ENCODE results near the gene ACTN4. TPM values are rescaled to one million over a fixed set of nuclear protein-coding genes. Genes with fewer than 3 reads are reported as not detected.

ACTN4 gene
- total and polyA plus RNA-seq, 2 experiments from 2014 or later, result 68.9 to 427 TPM

DNA sequence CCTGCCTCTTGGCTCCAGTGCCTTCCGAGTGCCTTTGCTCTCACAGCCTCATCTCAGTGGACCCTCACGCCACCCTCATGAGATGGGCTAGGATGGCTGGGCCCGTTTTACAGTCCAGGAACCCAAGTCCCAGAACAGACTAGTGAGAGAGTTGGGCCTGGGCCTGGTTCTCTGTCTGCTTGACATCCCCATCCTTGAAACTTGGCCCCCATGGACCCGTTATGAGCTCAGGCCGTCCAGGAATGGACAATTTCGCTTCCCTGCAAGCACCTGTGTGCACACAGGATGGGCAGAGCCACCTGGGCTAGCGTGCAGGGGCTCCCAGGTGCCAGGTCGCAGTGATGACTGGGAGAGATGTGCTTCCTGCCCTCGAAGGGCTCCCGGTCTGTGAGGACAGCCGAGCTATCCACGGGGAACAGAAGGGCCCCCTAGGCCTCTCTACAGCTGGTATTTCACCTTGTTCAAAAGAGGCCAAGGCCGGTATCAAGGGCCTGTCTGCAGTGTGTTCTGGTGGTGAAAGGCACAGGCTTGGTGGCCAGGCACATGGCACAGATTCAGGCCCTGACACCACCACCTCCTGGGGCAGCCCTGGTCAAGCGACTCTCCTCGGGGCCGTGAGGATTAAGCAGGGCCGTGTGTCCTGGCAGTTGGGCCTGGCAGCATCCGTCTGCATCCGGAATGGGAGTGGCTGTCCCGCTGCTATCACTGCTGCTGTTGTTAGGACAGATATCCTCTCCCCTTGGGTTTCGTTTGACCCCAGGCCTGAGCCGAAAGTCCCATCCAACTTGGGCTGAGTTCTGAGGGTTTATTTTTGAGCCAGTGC lies 58.0 kb downstream of the ACTN4 start (continued):
- TF ChIP-seq, protein P1, sequence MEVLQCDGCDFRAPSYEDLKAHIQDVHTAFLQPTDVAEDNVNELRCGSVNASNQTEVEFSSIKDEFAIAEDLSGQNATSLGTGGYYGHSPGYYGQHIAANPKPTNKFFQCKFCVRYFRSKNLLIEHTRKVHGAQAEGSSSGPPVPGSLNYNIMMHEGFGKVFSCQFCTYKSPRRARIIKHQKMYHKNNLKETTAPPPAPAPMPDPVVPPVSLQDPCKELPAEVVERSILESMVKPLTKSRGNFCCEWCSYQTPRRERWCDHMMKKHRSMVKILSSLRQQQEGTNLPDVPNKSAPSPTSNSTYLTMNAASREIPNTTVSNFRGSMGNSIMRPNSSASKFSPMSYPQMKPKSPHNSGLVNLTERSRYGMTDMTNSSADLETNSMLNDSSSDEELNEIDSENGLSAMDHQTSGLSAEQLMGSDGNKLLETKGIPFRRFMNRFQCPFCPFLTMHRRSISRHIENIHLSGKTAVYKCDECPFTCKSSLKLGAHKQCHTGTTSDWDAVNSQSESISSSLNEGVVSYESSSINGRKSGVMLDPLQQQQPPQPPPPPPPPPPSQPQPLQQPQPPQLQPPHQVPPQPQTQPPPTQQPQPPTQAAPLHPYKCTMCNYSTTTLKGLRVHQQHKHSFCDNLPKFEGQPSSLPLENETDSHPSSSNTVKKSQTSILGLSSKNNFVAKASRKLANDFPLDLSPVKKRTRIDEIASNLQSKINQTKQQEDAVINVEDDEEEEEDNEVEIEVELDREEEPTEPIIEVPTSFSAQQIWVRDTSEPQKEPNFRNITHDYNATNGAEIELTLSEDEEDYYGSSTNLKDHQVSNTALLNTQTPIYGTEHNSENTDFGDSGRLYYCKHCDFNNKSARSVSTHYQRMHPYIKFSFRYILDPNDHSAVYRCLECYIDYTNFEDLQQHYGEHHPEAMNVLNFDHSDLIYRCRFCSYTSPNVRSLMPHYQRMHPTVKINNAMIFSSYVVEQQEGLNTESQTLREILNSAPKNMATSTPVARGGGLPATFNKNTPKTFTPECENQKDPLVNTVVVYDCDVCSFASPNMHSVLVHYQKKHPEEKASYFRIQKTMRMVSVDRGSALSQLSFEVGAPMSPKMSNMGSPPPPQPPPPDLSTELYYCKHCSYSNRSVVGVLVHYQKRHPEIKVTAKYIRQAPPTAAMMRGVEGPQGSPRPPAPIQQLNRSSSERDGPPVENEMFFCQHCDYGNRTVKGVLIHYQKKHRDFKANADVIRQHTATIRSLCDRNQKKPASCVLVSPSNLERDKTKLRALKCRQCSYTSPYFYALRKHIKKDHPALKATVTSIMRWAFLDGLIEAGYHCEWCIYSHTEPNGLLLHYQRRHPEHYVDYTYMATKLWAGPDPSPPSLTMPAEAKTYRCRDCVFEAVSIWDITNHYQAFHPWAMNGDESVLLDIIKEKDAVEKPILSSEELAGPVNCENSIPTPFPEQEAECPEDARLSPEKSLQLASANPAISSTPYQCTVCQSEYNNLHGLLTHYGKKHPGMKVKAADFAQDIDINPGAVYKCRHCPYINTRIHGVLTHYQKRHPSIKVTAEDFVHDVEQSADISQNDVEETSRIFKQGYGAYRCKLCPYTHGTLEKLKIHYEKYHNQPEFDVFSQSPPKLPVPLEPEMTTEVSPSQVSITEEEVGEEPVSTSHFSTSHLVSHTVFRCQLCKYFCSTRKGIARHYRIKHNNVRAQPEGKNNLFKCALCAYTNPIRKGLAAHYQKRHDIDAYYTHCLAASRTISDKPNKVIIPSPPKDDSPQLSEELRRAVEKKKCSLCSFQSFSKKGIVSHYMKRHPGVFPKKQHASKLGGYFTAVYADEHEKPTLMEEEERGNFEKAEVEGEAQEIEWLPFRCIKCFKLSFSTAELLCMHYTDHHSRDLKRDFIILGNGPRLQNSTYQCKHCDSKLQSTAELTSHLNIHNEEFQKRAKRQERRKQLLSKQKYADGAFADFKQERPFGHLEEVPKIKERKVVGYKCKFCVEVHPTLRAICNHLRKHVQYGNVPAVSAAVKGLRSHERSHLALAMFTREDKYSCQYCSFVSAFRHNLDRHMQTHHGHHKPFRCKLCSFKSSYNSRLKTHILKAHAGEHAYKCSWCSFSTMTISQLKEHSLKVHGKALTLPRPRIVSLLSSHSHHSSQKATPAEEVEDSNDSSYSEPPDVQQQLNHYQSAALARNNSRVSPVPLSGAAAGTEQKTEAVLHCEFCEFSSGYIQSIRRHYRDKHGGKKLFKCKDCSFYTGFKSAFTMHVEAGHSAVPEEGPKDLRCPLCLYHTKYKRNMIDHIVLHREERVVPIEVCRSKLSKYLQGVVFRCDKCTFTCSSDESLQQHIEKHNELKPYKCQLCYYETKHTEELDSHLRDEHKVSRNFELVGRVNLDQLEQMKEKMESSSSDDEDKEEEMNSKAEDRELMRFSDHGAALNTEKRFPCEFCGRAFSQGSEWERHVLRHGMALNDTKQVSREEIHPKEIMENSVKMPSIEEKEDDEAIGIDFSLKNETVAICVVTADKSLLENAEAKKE (CRISPR knock-in tag; IDR thresholded peaks at IDR 0.05), result no peak
- TF ChIP-seq POLR2AphosphoS5 (IDR thresholded peaks at IDR 0.05; ENCODE audit: low read depth), result no peak
- TF ChIP-seq, protein P2, sequence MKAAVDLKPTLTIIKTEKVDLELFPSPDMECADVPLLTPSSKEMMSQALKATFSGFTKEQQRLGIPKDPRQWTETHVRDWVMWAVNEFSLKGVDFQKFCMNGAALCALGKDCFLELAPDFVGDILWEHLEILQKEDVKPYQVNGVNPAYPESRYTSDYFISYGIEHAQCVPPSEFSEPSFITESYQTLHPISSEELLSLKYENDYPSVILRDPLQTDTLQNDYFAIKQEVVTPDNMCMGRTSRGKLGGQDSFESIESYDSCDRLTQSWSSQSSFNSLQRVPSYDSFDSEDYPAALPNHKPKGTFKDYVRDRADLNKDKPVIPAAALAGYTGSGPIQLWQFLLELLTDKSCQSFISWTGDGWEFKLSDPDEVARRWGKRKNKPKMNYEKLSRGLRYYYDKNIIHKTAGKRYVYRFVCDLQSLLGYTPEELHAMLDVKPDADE (IDR thresholded peaks at IDR 0.05), result no peak
- no peak for TF ChIP-seq NANOG (IDR thresholded peaks at IDR 0.05; ENCODE audit: borderline replicate concordance)
- no peak for TF ChIP-seq JUNB (IDR thresholded peaks at IDR 0.05; ENCODE audit: unreplicated experiment)

DNA sequence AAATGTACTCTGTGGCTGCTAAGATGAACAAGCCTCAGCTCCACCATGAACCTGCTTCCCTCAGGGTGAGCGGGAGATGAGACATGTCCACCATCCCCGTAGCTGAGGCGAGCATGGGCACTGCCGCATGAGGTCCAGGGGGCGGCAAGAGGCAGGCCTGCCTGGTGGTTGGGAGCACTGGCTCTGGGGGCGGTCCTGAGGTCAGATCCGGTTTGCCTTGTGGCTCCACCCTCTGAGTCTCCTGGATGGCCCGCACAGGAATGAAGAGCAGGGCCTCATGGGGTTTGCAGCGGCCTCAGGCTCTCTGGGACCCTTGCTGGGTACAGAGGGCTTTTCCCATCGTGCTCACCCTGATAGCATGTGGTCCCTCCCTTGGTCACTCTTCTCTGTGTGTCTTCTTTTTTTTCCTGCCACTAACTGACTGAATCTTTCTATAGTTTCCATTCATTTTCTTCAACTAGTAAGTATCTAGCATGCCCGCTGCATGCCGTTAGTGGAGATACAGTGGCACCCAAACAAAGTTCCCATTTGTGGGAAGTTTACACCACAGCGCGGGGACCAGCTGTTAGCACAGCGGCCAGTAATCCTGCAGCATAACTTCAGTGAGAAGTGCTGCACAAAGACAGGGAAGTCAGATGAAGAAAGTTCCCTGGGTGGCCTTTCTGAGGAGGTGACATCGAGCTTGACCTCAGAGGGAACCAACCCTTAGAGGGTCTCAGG lies 59.5 kb downstream of the ACTN4 start:
- Histone ChIP-seq H3K4me1 (ENCODE audit: insufficient read depth) (no peaks in the 10 kb centered on the region), H3F3A (replicated peaks; ENCODE audit: low read depth) (0 out of 2 replicates have a peak, but pooled peaks cover 9% of the 10 kb centered on the region), H3K27me3 (ENCODE audit: insufficient read depth) (no peaks in the 10 kb centered on the region), H3K9me2 (ENCODE audit: insufficient read depth) (no peaks in the 10 kb centered on the region), H3K27ac (ENCODE audit: low read depth) (0 out of 2 replicates have a peak overlapping the region, but pooled peaks have one; percentile 66), H3K4me2 (no peak overlapping the region), H3K4me3 (no peak overlapping the region), H4K20me1 (replicated peaks; ENCODE audit: insufficient read depth) (no peaks in the 10 kb centered on the region; the same call in none of the 2 replicates), H3K36me3 (ENCODE audit: insufficient read depth) (peaks cover 30% of the 10 kb centered on the region; the same call in 1 of the 2 replicates), H3K79me2 (replicated peaks; ENCODE audit: insufficient read depth) (peaks cover 6% of the 10 kb centered on the region; the same call in 1 of the 2 replicates), H2AFZ (no peak overlapping the region)
- no peaks in the 10 kb centered on the region for H3K4me1 Mint-ChIP-seq
- peaks cover 87% of the 10 kb centered on the region for H3K36me3 Mint-ChIP-seq (ENCODE audit: low read depth)
- no peak overlapping the region for H3K4me3 Mint-ChIP-seq
- H3K27ac Mint-ChIP-seq, result peak overlapping the region; percentile 69
- peak; percentile 41 for DNase-seq (ENCODE audit: low spot score)
- no peaks in the 10 kb centered on the region; the same call in 2 of the 3 replicates for H3K9me3 Mint-ChIP-seq
- H3K27me3 Mint-ChIP-seq (ENCODE audit: insufficient read depth, low read depth, poor library complexity), result peaks cover 17% of the 10 kb centered on the region
- peak; percentile 64 for ATAC-seq
- TF ChIP-seq STAT1 (IDR thresholded peaks at IDR 0.05; ENCODE audit: unreplicated experiment), result no peak
- TF ChIP-seq POLR2AphosphoS5 (IDR thresholded peaks at IDR 0.05; ENCODE audit: low read depth), result no peak
- no peak for TF ChIP-seq CREB1 (CRISPR knock-in tag; IDR thresholded peaks at IDR 0.05; ENCODE audit: low read depth)

Data from GM23338 (cell line).